Neural progenitor cell (in vitro differentiated cells): ENCODE measurements around the gene LRRC8A. TPM values are rescaled to one million over a fixed set of nuclear protein-coding genes. Genes with fewer than 3 reads are reported as not detected.

Experiments used
- DNase-seq: peaks from one replicate; pipeline ENCODE4 v3.0.0-alpha.2; 2016; ENCODE audit warnings: low spot score
- H2AFZ ChIP-seq: fragments of 200-600 bp; sonication (generic); replicated peaks from 2 replicates; pipeline ENCODE4 v1.6.1; 2016; ENCODE audit warnings: antibody characterized with exemption
- H3F3A ChIP-seq: fragments of 200-600 bp; sonication (generic); 2 replicates; pipeline ENCODE4 v1.6.1; 2016; ENCODE audit warnings: antibody characterized with exemption, low read depth
- H3K27ac ChIP-seq: fragments of 200-600 bp; sonication (generic); 2 replicates; pipeline ENCODE4 v1.5.1; 2016; ENCODE audit warnings: mild to moderate bottlenecking
- H3K27me3 ChIP-seq: fragments of 200-600 bp; sonication (generic); 2 replicates; pipeline ENCODE4 v1.6.1; 2016; ENCODE audit warnings: mild to moderate bottlenecking, moderate library complexity
- H3K36me3 ChIP-seq: fragments of 200-600 bp; sonication (generic); 2 replicates; pipeline ENCODE4 v1.5.1; 2016
- H3K4me1 ChIP-seq: fragments of 200-600 bp; sonication (generic); 2 replicates; pipeline ENCODE4 v1.6.1; 2016; ENCODE audit warnings: mixed run types
- H3K4me2 ChIP-seq: fragments of 200-600 bp; sonication (generic); 2 replicates; pipeline ENCODE4 v1.6.1; 2016
- H3K4me3 ChIP-seq: fragments of 200-600 bp; sonication (generic); 2 replicates; pipeline ENCODE4 v1.5.1; 2016
- H3K79me2 ChIP-seq: fragments of 200-600 bp; sonication (generic); 2 replicates; pipeline ENCODE4 v1.6.1; 2016; ENCODE audit warnings: low read depth
- H3K9ac ChIP-seq: fragments of 200-600 bp; sonication (generic); 2 replicates; pipeline ENCODE4 v1.6.1; 2016
- H3K9me3 ChIP-seq: fragments of 200-600 bp; sonication (generic); 2 replicates; pipeline ENCODE4 v1.5.1; 2016; ENCODE audit warnings: low read depth
- H4K20me1 ChIP-seq: fragments of 200-600 bp; sonication (generic); 2 replicates; pipeline ENCODE4 v1.6.1; 2016; ENCODE audit warnings: low read depth
- H3K27ac Mint-ChIP-seq: 3 replicates; pipeline ENCODE4 v1.8.0; 2021; ENCODE audit warnings: mixed read lengths
- H3K27me3 Mint-ChIP-seq: 2 replicates; pipeline ENCODE4 v1.8.0; 2022; ENCODE audit warnings: low read depth, mild to moderate bottlenecking, inconsistent platforms, moderate library complexity, mixed read lengths; ENCODE audit not compliant: insufficient read depth
- H3K36me3 Mint-ChIP-seq: 3 replicates; pipeline ENCODE4 v1.8.0; 2021; ENCODE audit warnings: mixed read lengths
- H3K4me1 Mint-ChIP-seq: 3 replicates; pipeline ENCODE4 v1.8.0; 2021; ENCODE audit warnings: mixed read lengths
- H3K4me3 Mint-ChIP-seq: 3 replicates; pipeline ENCODE4 v1.8.0; 2021; ENCODE audit warnings: mild to moderate bottlenecking, moderate library complexity, mixed read lengths
- H3K9me3 Mint-ChIP-seq: 3 replicates; pipeline ENCODE4 v1.8.0; 2020; ENCODE audit warnings: mixed read lengths
- EZH2 ChIP-seq: fragments of 200-600 bp; sonication (generic); IDR thresholded peaks from 2 replicates; pipeline ENCODE4 v1.6.1; 2017; ENCODE audit warnings: antibody characterized with exemption, mild to moderate bottlenecking, moderate library complexity
- EZH2phosphoT487 ChIP-seq: fragments of 200-600 bp; sonication (generic); IDR thresholded peaks from 2 replicates; pipeline ENCODE4 v1.6.1; 2017; ENCODE audit warnings: antibody characterized with exemption
- total RNA-seq: library from RNA; depleted of rRNA; stranded (reverse); fragments of >200 nt; gene quantifications from 2 replicates; pipeline ENCODE4 v1.2.3, GENCODE V29; 2015; ENCODE audit warnings: low replicate concordance
- TF ChIP-seq, protein P1 (sequence below): fragments of 200-600 bp; sonication (generic); IDR thresholded peaks from 2 replicates; pipeline ENCODE4 v1.5.1; 2017; ENCODE audit warnings: antibody characterized with exemption, mild to moderate bottlenecking

LRRC8A gene
- total RNA-seq, 1 donor from 2014 or later: 17.1 TPM

GRCh38 chr9:128893354-128893753 is 11.4 kb downstream of the LRRC8A start:
- TF ChIP-seq EZH2phosphoT487: no peak
- no peak for TF ChIP-seq EZH2
- TF ChIP-seq, protein P1, sequence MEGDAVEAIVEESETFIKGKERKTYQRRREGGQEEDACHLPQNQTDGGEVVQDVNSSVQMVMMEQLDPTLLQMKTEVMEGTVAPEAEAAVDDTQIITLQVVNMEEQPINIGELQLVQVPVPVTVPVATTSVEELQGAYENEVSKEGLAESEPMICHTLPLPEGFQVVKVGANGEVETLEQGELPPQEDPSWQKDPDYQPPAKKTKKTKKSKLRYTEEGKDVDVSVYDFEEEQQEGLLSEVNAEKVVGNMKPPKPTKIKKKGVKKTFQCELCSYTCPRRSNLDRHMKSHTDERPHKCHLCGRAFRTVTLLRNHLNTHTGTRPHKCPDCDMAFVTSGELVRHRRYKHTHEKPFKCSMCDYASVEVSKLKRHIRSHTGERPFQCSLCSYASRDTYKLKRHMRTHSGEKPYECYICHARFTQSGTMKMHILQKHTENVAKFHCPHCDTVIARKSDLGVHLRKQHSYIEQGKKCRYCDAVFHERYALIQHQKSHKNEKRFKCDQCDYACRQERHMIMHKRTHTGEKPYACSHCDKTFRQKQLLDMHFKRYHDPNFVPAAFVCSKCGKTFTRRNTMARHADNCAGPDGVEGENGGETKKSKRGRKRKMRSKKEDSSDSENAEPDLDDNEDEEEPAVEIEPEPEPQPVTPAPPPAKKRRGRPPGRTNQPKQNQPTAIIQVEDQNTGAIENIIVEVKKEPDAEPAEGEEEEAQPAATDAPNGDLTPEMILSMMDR: no peak
- no peaks in the 10 kb centered on the region for H3K9me3 ChIP-seq
- no peak overlapping the region for H3K9ac ChIP-seq
- Mint-ChIP-seq H3K4me1 (peaks cover 20% of the 10 kb centered on the region), H3K9me3 (no peaks in the 10 kb centered on the region), H3K27ac (no peak overlapping the region), H3K4me3 (no peak overlapping the region), H3K27me3 (peaks cover 3% of the 10 kb centered on the region), H3K36me3 (peaks cover 12% of the 10 kb centered on the region)
- no peaks in the 10 kb centered on the region for H3K36me3 ChIP-seq
- no peak overlapping the region for H3K27ac ChIP-seq
- H3K4me3 ChIP-seq: no peak overlapping the region
- no peaks in the 10 kb centered on the region for H3F3A ChIP-seq
- peaks cover 49% of the 10 kb centered on the region for H4K20me1 ChIP-seq
- no peak for DNase-seq
- peaks cover 28% of the 10 kb centered on the region for H3K79me2 ChIP-seq
- H3K4me2 ChIP-seq: no peak overlapping the region
- H3K4me1 ChIP-seq: peaks cover 5% of the 10 kb centered on the region
- H3K27me3 ChIP-seq: no peaks in the 10 kb centered on the region
- no peak overlapping the region for H2AFZ ChIP-seq

- peaks cover 39% of the 10 kb centered on the region for H4K20me1 ChIP-seq
- Mint-ChIP-seq H3K27me3 (peaks cover 3% of the 10 kb centered on the region), H3K27ac (no peak overlapping the region), H3K4me1 (peaks cover 15% of the 10 kb centered on the region), H3K9me3 (no peaks in the 10 kb centered on the region), H3K36me3 (peaks cover 5% of the 10 kb centered on the region), H3K4me3 (no peak overlapping the region)
- H3F3A ChIP-seq: no peaks in the 10 kb centered on the region
- no peak for DNase-seq
- no peak overlapping the region for H3K4me2 ChIP-seq
- H3K36me3 ChIP-seq: no peaks in the 10 kb centered on the region
- H3K4me3 ChIP-seq: no peak overlapping the region
- TF ChIP-seq, protein P1: no peak
- TF ChIP-seq EZH2 (no peak), EZH2phosphoT487 (no peak)
- no peak overlapping the region for H3K9ac ChIP-seq
- H3K4me1 ChIP-seq: peaks cover 5% of the 10 kb centered on the region
- H3K27ac ChIP-seq: no peak overlapping the region
- no peaks in the 10 kb centered on the region for H3K9me3 ChIP-seq
- no peaks in the 10 kb centered on the region for H3K27me3 ChIP-seq
- H2AFZ ChIP-seq: no peak overlapping the region
- H3K79me2 ChIP-seq: peaks cover 26% of the 10 kb centered on the region
Measured at GRCh38 chr9:128894764-128895163, 12.8 kb downstream of the LRRC8A start.

- Histone ChIP-seq H3K27me3 (no peaks in the 10 kb centered on the region), H3K4me2 (no peak overlapping the region), H3K36me3 (no peaks in the 10 kb centered on the region), H3K4me3 (no peak overlapping the region), H3K79me2 (peaks cover 21% of the 10 kb centered on the region), H3K9ac (no peak overlapping the region), H2AFZ (no peak overlapping the region), H4K20me1 (peaks cover 40% of the 10 kb centered on the region), H3K9me3 (no peaks in the 10 kb centered on the region), H3K27ac (peak overlapping the region; percentile 27), H3K4me1 (peaks cover 5% of the 10 kb centered on the region), H3F3A (no peaks in the 10 kb centered on the region)
- peaks cover 5% of the 10 kb centered on the region for H3K36me3 Mint-ChIP-seq
- peaks cover 15% of the 10 kb centered on the region for H3K4me1 Mint-ChIP-seq
- no peaks in the 10 kb centered on the region for H3K9me3 Mint-ChIP-seq
- DNase-seq: peak; percentile 43
- H3K4me3 Mint-ChIP-seq: no peak overlapping the region
- no peak overlapping the region for H3K27ac Mint-ChIP-seq
- TF ChIP-seq, protein P1: no peak
- TF ChIP-seq EZH2 (no peak), EZH2phosphoT487 (no peak)
- H3K27me3 Mint-ChIP-seq: peaks cover 3% of the 10 kb centered on the region
Measured at GRCh38 chr9:128895556-128895955, 13.6 kb downstream of the LRRC8A start.
